SK-N-MC (cell line): Measurements from ENCODE around the gene PLCZ1.

Source experiments
- EZH2 ChIP-seq: fragments of 200-600 bp; sonication (generic); IDR thresholded peaks from one replicate; pipeline ENCODE4 v1.6.1; 2017; ENCODE audit warnings: antibody characterized with exemption
- POLR2AphosphoS5 ChIP-seq: IDR thresholded peaks from 2 replicates; pipeline ENCODE4 v1.6.1; 2012; ENCODE audit warnings: mild to moderate bottlenecking, low read depth, low read length, borderline replicate concordance

DNA sequence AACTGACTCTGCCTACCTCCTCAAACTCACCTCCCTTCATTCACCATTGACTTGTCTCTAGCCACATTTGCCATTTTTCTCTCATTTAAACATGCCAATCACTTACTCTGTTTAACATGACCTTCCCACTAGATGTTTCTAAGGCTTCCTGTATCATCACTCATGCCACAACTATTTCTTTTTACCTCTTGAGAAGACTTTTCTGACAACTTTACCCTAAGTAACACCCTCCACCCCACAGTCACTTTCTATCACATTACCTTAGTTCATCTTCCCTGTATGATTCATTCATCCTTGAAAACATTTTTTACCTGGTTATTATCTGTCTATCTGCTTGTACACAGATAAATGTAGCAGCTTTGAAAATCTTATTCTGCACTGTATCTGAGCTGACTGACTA lies 19.4 kb downstream of the PLCZ1 start:
- TF ChIP-seq EZH2 (no peak), POLR2AphosphoS5 (no peak)
